Stimulated activated effector memory CD8-positive, alpha-beta T cell treated with anti-CD3 and anti-CD28 coated beads, Interleukin-12 subunit alpha, Interleukin-12 subunit beta, amount 100 ng/mL, for 72 hours (primary cell): ENCODE results near the gene CUEDC2.

Source experiments
- ATAC-seq: fragments of 150-1000 bp; cut with Tn5 transposase; 2 replicates; pipeline ENCODE4 v1.10.0; 2021
- DNase-seq, 2 donors: peaks; one replicate each; pipeline ENCODE4 v3.0.0; 2021 to 2022; ENCODE audit warnings: low spot score in 2 of 2
- H3K27ac Mint-ChIP-seq: one replicate; pipeline ENCODE4 v1.8.0; 2022; ENCODE audit warnings: mild to moderate bottlenecking, mixed read lengths
- H3K36me3 Mint-ChIP-seq: one replicate; pipeline ENCODE4 v1.8.0; 2022; ENCODE audit warnings: mild to moderate bottlenecking, mixed read lengths
- H3K4me1 Mint-ChIP-seq: one replicate; pipeline ENCODE4 v1.8.0; 2022; ENCODE audit warnings: mixed read lengths
- H3K4me3 Mint-ChIP-seq: one replicate; pipeline ENCODE4 v1.8.0; 2022; ENCODE audit warnings: mild to moderate bottlenecking, mixed read lengths
- H3K9me3 Mint-ChIP-seq: one replicate; pipeline ENCODE4 v1.8.0; 2022; ENCODE audit warnings: mixed read lengths

CUEDC2 gene

DNA sequence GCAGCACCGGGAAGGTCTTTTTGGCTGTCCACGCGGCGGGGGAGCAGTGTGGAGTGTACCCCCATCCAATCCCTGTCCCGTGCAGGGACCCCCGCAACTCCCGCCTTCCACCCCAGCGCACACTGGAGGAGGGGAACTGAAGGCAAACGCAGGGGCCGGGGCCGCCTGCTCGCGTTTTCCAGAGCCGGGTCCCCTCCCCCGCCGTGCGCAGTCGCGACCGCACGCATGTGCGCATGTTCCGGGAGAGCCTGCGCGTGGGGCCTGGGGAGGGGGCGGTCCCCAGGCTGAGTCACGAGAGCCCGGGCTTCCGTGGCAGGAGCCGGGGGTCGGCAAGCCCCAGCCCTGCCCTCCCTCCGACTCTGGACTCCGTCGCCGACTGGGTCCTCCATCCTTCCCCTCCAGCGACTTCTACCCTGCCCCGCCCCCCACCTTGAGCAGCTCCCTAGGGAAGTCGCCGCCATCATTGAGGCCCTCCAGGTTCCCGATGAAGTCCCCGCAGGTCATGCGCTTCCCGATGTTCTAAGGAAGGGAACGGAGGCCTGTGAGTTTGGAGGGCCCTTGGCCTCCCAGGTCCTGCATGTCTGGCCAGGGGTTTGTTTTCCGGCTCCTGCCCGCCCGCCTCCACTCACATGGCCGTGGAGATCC lies 21.8 kb downstream of the CUEDC2 start:
- DNase-seq (no peak), ATAC-seq (no peak)
- Mint-ChIP-seq H3K9me3 (no peaks in the 10 kb centered on the region), H3K4me3 (peak overlapping the region; percentile 59), H3K4me1 (peaks cover 49% of the 10 kb centered on the region), H3K27ac (peak overlapping the region; percentile 48), H3K36me3 (peaks cover 31% of the 10 kb centered on the region)

- ATAC-seq (no peak), DNase-seq (no peak)
- Mint-ChIP-seq H3K27ac (peak overlapping the region; percentile 1), H3K4me3 (peak overlapping the region; percentile 59), H3K36me3 (peaks cover 38% of the 10 kb centered on the region), H3K9me3 (no peaks in the 10 kb centered on the region), H3K4me1 (peaks cover 52% of the 10 kb centered on the region)
These were observed 22.6 kb downstream of the CUEDC2 start for GRCh38 chr10:102409604-102410428.

DNA sequence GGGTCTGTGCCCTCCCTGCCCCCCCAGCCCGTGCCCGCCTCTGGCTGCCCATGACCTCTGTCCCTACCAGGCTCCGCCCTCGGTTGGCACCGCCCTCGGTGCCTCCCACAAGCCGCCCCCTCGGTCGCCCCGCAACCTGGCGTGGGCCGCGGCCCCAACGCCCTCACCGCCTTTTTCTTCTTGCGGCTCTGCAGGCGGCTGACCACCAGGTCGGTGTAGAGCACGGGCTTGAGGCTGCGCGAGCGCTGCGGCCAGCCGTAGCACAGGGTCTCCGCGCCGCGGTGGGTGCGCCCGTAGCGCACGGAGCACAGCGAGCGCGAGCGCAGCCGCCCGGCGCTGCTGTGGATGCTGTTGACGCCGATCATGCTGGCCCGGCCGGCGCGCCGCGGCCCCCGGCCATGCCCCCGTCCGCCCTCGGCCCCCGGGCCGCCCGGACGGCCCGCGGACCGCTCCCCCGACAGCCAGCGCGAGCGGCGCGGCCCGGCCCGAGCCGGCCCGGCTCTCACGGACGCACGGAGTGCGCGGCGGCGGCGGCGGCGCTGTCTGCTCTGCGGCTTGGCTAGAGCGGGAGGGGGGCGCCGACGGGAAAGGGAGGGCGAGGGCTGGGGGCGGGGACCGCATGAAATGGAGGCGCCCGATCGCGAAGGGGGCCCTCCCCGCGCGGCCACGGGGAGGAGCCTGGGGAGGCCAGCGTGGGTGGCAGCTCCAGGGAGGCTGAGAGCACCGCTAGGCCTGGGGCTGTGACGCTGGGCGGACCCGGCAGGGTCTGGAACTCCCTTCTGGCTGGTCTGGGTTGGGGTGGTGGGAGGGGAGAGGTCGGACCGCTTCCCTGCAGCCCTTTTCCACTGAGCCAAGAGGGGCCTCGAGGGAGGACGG lies 23.4 kb downstream of the CUEDC2 start:
- peaks cover 47% of the 10 kb centered on the region for H3K36me3 Mint-ChIP-seq
- H3K9me3 Mint-ChIP-seq = no peaks in the 10 kb centered on the region
- peak overlapping the region; percentile 1 for H3K27ac Mint-ChIP-seq
- no peak for DNase-seq
- H3K4me1 Mint-ChIP-seq = peaks cover 52% of the 10 kb centered on the region
- peak overlapping the region; percentile 59 for H3K4me3 Mint-ChIP-seq
- peak; percentile 74 for ATAC-seq

DNA sequence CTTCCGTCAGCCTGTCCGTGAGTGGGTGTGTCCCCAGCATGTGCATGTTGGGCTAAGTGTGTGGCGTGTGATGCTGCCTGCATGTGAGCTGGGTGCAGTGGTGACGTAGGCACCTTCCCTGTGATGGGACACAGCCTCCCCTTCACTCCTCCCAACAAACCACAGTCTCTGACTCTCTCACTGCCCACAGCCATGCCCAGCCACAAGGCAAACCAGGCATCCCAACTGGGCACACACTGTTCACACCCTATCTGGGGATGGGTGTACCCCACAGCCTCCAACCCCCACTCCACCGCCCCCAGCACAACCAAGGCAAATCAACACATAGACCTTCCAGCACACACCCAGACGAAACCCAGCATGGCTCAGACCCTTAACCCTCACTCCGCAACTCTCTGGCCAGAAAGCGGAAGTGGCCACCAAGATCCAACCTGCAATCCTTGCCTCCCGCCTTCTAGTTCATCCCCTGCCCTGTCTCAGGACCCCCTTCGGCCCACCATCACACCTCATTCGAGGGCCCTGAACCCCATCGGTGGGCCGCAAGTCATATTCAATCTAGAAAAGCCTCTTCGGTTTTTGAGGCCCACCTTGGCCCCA lies 24.1 kb downstream of the CUEDC2 start:
- Mint-ChIP-seq H3K4me3 (peak overlapping the region; percentile 59), H3K4me1 (peaks cover 50% of the 10 kb centered on the region), H3K27ac (peak overlapping the region; percentile 65), H3K9me3 (no peaks in the 10 kb centered on the region), H3K36me3 (peaks cover 53% of the 10 kb centered on the region)
- DNase-seq (no peak), ATAC-seq (peak; percentile 3)

GRCh38 chr10:102407425-102408130 lies 24.8 kb downstream of the CUEDC2 start:
- Mint-ChIP-seq H3K36me3 (peaks cover 56% of the 10 kb centered on the region), H3K9me3 (no peaks in the 10 kb centered on the region), H3K27ac (peak overlapping the region; percentile 65), H3K4me1 (peaks cover 46% of the 10 kb centered on the region), H3K4me3 (peak overlapping the region; percentile 59)
- DNase-seq (no peak), ATAC-seq (no peak)

DNA sequence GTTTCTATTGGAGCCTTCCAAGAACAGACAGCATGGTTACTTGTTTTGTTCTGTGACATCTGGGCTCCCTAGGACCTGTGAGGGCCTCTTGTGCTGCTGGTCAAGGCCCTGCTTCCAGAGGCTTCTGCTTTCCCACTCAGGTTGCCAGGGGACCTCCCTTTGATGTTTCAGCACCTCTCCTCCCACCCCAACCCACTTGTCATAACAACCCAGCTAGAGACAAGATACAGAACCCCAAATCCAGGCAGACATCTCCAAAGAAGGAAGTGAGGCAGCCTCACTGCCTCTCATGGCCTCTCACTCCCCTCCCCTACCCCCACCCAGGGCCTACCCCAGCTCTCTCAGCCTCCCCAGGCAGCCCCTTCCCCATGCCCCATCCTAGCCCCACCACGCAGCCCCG lies 25.6 kb downstream of the CUEDC2 start:
- DNase-seq (no peak), ATAC-seq (no peak)
- H3K9me3 Mint-ChIP-seq = no peaks in the 10 kb centered on the region
- peaks cover 50% of the 10 kb centered on the region for H3K4me1 Mint-ChIP-seq
- H3K4me3 Mint-ChIP-seq = no peak overlapping the region
- peak overlapping the region; percentile 84 for H3K27ac Mint-ChIP-seq
- peaks cover 64% of the 10 kb centered on the region for H3K36me3 Mint-ChIP-seq

- Mint-ChIP-seq H3K27ac (peak overlapping the region; percentile 84), H3K36me3 (peaks cover 76% of the 10 kb centered on the region), H3K4me3 (no peak overlapping the region), H3K4me1 (peaks cover 40% of the 10 kb centered on the region), H3K9me3 (no peaks in the 10 kb centered on the region)
- no peak for DNase-seq
- ATAC-seq = peak; percentile 8
These were observed 26.7 kb downstream of the CUEDC2 start for GRCh38 chr10:102405632-102406031.

DNA sequence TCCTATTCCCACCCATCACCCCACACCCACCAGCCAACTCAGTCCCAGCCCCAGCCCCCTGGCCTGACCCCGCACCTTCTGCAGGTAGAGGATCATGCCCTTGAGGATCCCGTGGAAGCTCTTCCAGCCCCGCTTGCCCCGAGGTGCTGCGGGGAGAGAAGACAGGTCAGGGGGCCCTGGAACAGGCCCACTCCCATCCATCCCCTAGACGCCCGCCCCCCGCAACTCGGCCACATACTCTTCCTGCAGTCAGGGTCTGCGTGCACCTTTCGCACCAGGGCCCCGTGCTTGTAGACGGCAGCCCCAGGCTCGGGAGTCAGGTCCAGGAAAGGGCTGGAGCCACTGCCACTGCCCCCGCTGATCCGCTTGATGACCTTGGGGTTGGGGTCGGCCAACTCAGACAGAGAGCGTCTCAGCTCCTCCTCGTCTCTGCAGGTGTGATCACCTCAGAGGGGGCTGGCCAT lies 27.2 kb downstream of the CUEDC2 start:
- Mint-ChIP-seq H3K4me3 (no peak overlapping the region), H3K27ac (peak overlapping the region; percentile 84), H3K4me1 (peaks cover 40% of the 10 kb centered on the region), H3K9me3 (no peaks in the 10 kb centered on the region), H3K36me3 (peaks cover 81% of the 10 kb centered on the region)
- no peak for ATAC-seq
- no peak for DNase-seq

DNA sequence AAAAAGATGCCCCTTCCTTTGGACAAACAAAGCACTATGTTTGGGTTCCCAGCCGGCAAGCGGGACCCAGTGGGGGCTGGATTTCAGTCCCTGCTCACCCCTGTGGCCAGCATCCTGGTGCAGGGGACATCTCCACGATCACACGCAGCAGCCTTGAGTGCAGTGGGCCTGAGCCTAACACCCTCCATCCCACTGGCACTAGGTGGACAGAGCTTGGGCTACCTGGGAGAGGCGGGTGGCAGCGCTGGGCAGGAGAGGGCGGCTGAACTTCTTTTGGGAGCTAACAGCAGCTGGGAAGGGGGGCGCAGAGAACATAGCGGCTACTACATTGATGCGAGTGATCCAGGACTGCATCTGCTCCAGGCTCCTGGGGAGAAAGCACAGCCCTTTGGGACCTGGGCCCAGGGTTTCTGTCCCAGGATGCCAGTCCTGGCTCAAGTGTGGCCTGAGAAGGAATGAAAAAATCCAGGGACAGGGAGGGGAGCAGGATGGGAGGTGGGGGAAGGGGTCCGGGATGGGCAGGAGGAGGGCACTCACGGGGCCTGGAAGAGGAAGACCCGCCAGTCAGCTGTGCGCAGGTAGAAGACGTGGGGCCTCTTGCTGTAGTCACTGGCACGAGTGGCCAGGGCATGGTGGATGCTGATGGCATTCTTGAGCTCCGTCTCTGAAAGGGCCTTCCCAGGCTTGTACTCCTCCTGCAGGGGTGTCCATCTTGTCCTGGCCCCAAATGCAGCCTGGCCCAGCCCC lies 27.8 kb downstream of the CUEDC2 start:
- H3K9me3 Mint-ChIP-seq = no peaks in the 10 kb centered on the region
- DNase-seq = no peak
- no peak for ATAC-seq
- H3K36me3 Mint-ChIP-seq = peaks cover 87% of the 10 kb centered on the region
- H3K4me1 Mint-ChIP-seq = peaks cover 37% of the 10 kb centered on the region
- no peak overlapping the region for H3K4me3 Mint-ChIP-seq
- peak overlapping the region; percentile 84 for H3K27ac Mint-ChIP-seq

DNA sequence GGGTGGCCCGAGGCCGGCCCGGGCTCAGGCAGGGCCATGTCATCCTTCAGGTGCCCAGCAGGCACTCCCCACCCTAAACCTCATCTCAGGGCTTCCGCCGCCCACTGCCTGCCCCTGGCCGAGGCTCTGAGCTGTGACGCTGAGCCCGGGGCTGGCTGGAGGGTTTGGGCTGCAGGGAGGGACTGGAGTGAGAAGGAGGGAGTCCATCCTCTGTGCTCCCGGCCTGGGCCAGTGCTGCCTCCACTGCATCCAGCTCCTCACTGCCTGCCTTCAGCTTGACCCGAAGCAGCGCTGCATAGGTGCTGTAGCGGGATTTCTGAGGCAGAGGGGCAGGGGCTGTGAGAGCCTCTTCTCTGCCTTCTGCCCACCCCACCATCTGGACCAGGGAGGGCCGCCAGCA lies 29.3 kb downstream of the CUEDC2 start:
- no peak overlapping the region for H3K4me3 Mint-ChIP-seq
- H3K4me1 Mint-ChIP-seq = peaks cover 38% of the 10 kb centered on the region
- DNase-seq (no peak), ATAC-seq (no peak)
- H3K36me3 Mint-ChIP-seq = peaks cover 96% of the 10 kb centered on the region
- H3K27ac Mint-ChIP-seq = no peak overlapping the region
- no peaks in the 10 kb centered on the region for H3K9me3 Mint-ChIP-seq

DNA sequence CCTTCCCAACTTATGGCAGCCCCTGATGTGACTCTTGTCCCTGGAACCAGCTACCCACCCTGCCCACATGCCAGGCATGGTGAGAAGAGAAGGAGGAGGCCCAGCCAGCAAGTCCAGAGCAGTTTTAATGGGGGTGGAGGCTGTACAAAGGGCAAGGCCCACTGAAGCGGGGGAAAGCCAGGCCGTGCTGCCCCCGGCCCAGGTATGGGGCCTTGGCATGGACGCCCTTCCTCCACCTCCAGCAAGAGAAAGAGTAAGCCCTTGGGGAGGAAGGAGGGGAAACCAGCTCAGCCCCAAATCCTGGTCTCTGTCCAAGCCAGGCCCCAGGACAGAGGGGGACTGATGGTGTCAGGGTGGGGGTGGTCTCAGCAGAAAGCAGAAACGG lies 29.9 kb downstream of the CUEDC2 start:
- no peak for DNase-seq
- H3K4me1 Mint-ChIP-seq = peaks cover 38% of the 10 kb centered on the region
- H3K4me3 Mint-ChIP-seq = no peak overlapping the region
- peaks cover 96% of the 10 kb centered on the region for H3K36me3 Mint-ChIP-seq
- peak overlapping the region; percentile 60 for H3K27ac Mint-ChIP-seq
- no peak for ATAC-seq
- no peaks in the 10 kb centered on the region for H3K9me3 Mint-ChIP-seq

GRCh38 chr10:102401735-102402511 lies 30.5 kb downstream of the CUEDC2 start:
- no peak for ATAC-seq

DNA sequence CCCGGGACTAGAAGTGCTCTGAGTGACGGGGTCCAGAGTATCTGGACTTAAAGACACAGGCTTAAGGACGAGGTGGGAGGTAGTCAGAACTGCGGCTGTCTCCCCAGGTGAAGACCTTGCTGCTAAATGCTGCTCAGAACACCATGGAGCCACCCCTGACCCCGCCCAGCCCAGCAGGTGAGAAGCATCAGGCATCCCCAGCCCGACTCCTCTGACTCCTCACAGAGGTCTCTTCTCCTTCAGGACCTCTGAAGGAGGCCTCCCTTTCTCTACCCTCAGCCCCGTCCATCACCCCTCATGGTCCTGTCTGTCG lies 31.1 kb downstream of the CUEDC2 start:
- peaks cover 96% of the 10 kb centered on the region for H3K36me3 Mint-ChIP-seq
- no peak for DNase-seq

More at GRCh38 chr10:102401735-102402511, 30.5 kb downstream of the CUEDC2 start:
- peaks cover 43% of the 10 kb centered on the region for H3K4me1 Mint-ChIP-seq
- H3K27ac Mint-ChIP-seq = peak overlapping the region; percentile 60
- H3K4me3 Mint-ChIP-seq = no peak overlapping the region
- no peaks in the 10 kb centered on the region for H3K9me3 Mint-ChIP-seq
- H3K36me3 Mint-ChIP-seq = peaks cover 96% of the 10 kb centered on the region
- no peak for DNase-seq

More for the DNA sequence above, 31.1 kb downstream of the CUEDC2 start:
- ATAC-seq = no peak
- Mint-ChIP-seq H3K4me1 (peaks cover 50% of the 10 kb centered on the region), H3K27ac (peak overlapping the region; percentile 23), H3K4me3 (no peak overlapping the region), H3K9me3 (no peaks in the 10 kb centered on the region)
